AG04450 (cell line): ENCODE data around the gene GPC6. TPM values are rescaled to one million over a fixed set of nuclear protein-coding genes. Genes with fewer than 3 reads are reported as not detected.

Source experiments
- CTCF ChIA-PET: fragments of 300-600, 350-600 bp; formaldehyde crosslinking; extraction: SDS; loops from one replicate; lab custom pipeline; 2022; ENCODE audit warnings: antibody characterized with exemption, inconsistent platforms; lab: Charles Lee
- POLR2A ChIA-PET: fragments of 350-600 bp; formaldehyde crosslinking; extraction: SDS; loops from one replicate; lab custom pipeline; 2021; ENCODE audit warnings: antibody characterized with exemption, inconsistent platforms; lab: Yijun Ruan, JAX
- DNase-seq: peaks from one replicate; pipeline ENCODE4 v3.0.0-alpha.2; 2011; ENCODE audit warnings: low read depth, low spot score
- H3K27ac ChIP-seq: one replicate; pipeline ENCODE4 v1.5.1; 2012; ENCODE audit warnings: low read depth, low read length, control low read depth
- H3K27me3 ChIP-seq: one replicate; pipeline ENCODE4 v1.6.0; 2012; ENCODE audit warnings: low read length; ENCODE audit not compliant: control insufficient read depth, insufficient read depth
- H3K4me3 ChIP-seq: 2 replicates; pipeline ENCODE4 v1.5.1; 2011; ENCODE audit warnings: mild to moderate bottlenecking, low read depth, low read length, control low read depth
- H3K9me3 ChIP-seq: 2 replicates; pipeline ENCODE4 v1.5.1; 2012; ENCODE audit warnings: low read length; ENCODE audit not compliant: control insufficient read depth, insufficient read depth
- polyA plus RNA-seq: library from polyadenylated mRNA; depleted of rRNA; stranded (reverse); fragments of >200 nt; gene quantifications from 2 replicates; pipeline ENCODE4 v1.2.3, GENCODE V29; 2011
- TF ChIP-seq, protein P1 (sequence below): IDR thresholded peaks from 2 replicates; pipeline ENCODE4 v1.5.1; 2011; ENCODE audit warnings: low read depth, low read length, control low read depth, inconsistent platforms

GPC6 gene
- polyA plus RNA-seq, 1 experiment = 40.4 TPM

DNA sequence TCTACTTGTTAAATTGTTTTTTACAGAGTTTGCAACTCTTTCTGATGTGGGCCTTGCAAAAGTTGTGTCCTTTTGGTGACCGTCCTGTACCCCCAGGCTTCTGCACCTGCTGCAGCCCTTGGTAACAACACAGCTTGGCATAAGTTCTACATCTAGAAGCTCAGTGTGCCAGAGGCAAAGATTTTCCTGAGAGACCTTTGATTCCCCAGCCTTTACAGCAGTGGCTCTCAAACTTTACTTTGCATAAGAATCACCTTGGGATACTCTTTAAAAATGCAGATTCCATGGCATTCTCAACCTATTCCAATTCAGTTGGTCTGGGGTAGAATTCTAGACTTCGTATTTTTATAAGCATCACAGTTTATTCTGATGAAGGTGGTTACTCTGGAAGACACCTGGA, 991.9 kb downstream of the GPC6 start:
- POLR2A ChIA-PET = no interaction called here

DNA sequence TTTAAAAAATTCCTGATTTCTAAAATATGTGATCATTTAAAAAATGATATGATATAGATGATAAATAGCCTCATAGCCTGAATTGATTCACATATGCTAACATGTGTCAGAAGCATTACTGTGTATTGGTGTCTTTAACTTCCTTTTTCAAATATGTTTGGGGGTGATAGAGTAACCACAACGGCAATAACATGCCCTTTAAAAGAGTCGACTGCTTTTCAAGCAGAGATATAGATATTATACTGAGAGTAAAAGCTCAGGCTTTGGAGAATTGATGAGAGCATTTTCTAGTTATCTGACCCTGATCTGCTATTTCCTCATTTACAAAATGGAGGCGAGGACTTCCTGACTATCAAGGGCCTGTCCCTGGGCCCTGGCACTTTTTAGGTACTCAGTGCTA, 992.3 kb downstream of the GPC6 start:
- Histone ChIP-seq H3K27ac (no peak overlapping the region), H3K4me3 (no peak overlapping the region), H3K9me3 (no peaks in the 10 kb centered on the region), H3K27me3 (no peaks in the 10 kb centered on the region)
- TF ChIP-seq, protein P1, sequence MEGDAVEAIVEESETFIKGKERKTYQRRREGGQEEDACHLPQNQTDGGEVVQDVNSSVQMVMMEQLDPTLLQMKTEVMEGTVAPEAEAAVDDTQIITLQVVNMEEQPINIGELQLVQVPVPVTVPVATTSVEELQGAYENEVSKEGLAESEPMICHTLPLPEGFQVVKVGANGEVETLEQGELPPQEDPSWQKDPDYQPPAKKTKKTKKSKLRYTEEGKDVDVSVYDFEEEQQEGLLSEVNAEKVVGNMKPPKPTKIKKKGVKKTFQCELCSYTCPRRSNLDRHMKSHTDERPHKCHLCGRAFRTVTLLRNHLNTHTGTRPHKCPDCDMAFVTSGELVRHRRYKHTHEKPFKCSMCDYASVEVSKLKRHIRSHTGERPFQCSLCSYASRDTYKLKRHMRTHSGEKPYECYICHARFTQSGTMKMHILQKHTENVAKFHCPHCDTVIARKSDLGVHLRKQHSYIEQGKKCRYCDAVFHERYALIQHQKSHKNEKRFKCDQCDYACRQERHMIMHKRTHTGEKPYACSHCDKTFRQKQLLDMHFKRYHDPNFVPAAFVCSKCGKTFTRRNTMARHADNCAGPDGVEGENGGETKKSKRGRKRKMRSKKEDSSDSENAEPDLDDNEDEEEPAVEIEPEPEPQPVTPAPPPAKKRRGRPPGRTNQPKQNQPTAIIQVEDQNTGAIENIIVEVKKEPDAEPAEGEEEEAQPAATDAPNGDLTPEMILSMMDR = no peak
- ChIA-PET CTCF (no interaction called here), POLR2A (no interaction called here)
- no peak for DNase-seq

More for the DNA sequence above, 991.9 kb downstream of the GPC6 start:
- CTCF ChIA-PET = no interaction called here
- Histone ChIP-seq H3K27ac (no peak overlapping the region), H3K4me3 (no peak overlapping the region), H3K27me3 (no peaks in the 10 kb centered on the region), H3K9me3 (no peaks in the 10 kb centered on the region)
- TF ChIP-seq, protein P1 = no peak
- no peak for DNase-seq

DNA sequence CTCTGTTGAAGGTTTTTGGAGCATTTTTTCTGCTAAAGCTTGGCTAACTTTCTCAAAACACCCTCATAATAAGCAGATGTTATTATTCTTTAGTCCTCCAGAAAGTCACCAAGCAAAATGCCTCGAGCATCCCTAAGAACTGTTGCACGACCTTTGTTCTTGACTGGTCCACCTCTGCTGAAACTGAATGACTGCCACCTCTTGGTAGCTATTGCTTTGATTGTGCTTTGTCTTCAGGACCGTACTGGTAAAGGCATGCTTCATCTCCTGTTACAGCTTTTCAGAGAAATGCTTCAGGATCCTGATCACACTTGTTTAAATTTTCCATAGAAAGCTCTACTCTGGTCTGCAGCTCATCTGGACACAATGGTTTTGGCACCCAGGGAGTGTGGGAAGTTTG, 998.1 kb downstream of the GPC6 start:
- H3K27me3 ChIP-seq = no peaks in the 10 kb centered on the region
- H3K4me3 ChIP-seq = no peak overlapping the region
- no peak for DNase-seq
- POLR2A ChIA-PET = no interaction called here
- TF ChIP-seq, protein P1 = no peak
- H3K9me3 ChIP-seq = no peaks in the 10 kb centered on the region
- H3K27ac ChIP-seq = no peak overlapping the region
- CTCF ChIA-PET = interaction anchor here (0.6 kb wide), 1 partner anchor 241 kb away, joined by 3 read pairs; no protein-coding TSS in a partner anchor

DNA sequence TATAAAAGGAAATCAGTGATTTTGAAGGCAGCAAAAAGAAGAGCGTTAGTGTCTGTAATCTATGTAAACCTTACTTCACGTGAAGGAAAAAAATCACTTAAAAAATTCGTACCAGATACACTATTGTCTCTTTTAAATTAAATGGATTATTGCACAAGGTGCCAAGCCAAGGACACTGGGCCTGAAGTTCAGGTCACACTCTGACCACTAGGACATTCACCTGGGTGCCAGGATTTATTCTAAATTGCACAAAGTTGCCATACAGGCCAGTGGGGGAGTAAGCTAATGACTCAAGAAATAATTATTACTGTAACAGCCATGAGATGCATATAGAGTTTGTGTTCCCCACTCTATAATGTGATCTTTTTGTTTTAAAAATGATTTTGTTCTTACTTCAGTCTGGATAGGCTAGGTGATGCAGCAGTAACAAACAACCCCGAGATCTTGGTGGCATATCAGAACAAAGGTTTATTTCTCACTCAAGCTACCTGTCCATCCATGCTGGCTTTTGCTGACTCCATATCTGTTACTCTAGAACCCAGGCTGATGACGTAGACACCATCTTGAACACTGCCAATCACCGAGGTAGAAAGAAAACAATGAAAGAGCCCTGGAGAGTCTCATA, 1000.8 kb downstream of the GPC6 start:
- CTCF ChIA-PET = no interaction called here
- no peak overlapping the region for H3K4me3 ChIP-seq
- H3K9me3 ChIP-seq = no peaks in the 10 kb centered on the region
- TF ChIP-seq, protein P1 = no peak
- DNase-seq = no peak
- H3K27ac ChIP-seq = no peak overlapping the region
- POLR2A ChIA-PET = no interaction called here
- no peaks in the 10 kb centered on the region for H3K27me3 ChIP-seq

DNA sequence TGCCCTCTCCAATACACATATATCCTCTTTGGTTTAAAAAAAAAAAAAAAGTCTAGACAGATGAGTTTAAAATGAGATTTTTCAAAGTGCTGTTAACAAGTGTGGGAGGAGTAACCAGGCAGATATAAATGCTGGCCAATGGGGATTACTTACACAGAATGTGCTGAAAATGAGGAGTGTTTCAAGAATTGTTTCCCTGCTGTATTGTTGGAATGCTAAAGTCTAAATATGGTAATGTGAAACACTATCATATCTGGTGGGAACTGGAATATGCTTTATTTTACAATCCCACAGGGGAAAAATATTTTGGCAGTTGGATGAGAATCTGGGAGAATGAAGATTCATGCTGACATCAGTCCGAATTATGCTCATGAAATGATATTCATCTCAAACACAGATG, 1002.2 kb downstream of the GPC6 start:
- H3K9me3 ChIP-seq = no peaks in the 10 kb centered on the region
- POLR2A ChIA-PET = no interaction called here
- no peak overlapping the region for H3K27ac ChIP-seq
- DNase-seq = no peak
- CTCF ChIA-PET = no interaction called here
- TF ChIP-seq, protein P1 = no peak
- no peak overlapping the region for H3K4me3 ChIP-seq
- no peaks in the 10 kb centered on the region for H3K27me3 ChIP-seq
